ENCODE results near the gene YIF1A.
A peak's percentile ranks its signal among the peaks of the same experiment; 100 is the strongest.

The YIF1A gene

DNA sequence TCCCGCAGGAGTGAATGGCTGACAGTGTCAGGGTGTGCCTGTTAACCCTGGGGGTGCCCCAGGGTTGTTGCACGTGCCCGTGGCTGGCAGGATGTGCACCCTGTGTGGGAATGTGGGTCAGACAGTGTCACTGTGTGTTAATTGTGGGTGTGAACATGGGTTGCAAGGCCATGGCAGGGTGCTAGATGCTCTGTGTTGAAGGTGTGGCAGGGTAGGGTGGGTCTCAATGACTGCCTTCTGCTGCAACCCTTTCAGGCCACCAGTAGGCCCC is 39.0 kb upstream of the YIF1A start:
- Histone ChIP-seq H3K4me1 (ENCODE audit: insufficient read depth, poor library complexity, severe bottlenecking) (peaks cover 29% of the 10 kb centered on the region), H3K9me3 (ENCODE audit: severe bottlenecking) (no peaks in the 10 kb centered on the region), H3K36me3 (ENCODE audit: low read depth) (peaks cover 14% of the 10 kb centered on the region), H3K27me3 (ENCODE audit: insufficient read depth, poor library complexity, severe bottlenecking) (no peaks in the 10 kb centered on the region), H3K27ac (ENCODE audit: poor library complexity, severe bottlenecking) (peak overlapping the region; percentile 92), H3K4me3 (ENCODE audit: severe bottlenecking) (no peak overlapping the region)
- no peak for DNase-seq (ENCODE audit: low spot score)
- TF ChIP-seq, protein P1, sequence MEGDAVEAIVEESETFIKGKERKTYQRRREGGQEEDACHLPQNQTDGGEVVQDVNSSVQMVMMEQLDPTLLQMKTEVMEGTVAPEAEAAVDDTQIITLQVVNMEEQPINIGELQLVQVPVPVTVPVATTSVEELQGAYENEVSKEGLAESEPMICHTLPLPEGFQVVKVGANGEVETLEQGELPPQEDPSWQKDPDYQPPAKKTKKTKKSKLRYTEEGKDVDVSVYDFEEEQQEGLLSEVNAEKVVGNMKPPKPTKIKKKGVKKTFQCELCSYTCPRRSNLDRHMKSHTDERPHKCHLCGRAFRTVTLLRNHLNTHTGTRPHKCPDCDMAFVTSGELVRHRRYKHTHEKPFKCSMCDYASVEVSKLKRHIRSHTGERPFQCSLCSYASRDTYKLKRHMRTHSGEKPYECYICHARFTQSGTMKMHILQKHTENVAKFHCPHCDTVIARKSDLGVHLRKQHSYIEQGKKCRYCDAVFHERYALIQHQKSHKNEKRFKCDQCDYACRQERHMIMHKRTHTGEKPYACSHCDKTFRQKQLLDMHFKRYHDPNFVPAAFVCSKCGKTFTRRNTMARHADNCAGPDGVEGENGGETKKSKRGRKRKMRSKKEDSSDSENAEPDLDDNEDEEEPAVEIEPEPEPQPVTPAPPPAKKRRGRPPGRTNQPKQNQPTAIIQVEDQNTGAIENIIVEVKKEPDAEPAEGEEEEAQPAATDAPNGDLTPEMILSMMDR (IDR thresholded peaks at IDR 0.05; ENCODE audit: poor library complexity, severe bottlenecking) = no peak
- peak; percentile 24 for ATAC-seq (ENCODE audit: low read depth)

DNA sequence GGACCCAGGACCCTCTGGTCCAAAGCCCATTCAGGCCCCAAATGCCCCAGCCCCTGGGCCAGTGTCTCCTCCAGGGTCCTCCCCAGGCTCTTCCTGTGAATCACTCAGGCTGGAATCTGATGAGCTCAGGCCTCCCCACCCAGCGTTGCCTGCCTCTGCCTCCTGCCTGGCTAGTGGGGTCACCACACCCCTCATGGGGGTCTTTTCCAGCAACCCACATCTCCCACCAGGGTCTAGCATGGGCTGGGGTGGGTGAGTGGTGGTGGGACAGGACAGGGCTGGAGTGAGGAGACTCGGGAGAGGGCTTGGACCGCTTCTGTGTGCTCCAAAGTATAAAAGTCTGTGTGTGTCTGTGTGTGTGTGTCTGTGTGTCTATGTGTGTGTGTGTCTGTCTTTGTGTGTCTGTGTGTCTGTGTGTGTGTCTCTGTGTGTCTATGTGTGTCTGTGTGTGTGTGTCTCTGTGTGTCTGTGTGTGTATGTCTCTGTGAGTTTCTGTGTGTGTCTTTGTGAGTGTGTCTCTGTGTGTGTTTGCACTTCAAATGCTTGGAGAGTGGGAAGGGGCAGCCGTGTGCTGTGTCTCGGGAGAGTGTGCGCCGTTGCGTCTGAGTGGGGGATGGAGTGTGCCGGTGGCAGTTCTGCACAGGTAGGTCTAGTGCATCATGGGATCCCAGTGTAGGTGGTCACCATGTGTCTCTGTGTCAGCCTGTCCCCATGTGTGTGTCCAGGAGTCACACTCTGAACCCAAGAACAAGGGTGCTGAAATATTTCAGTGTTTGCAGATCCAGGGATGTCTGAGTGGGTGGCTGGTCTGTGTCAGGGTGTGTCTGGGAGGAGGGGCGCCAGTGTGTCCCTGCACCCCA is 38.5 kb upstream of the YIF1A start:
- no peak overlapping the region for H3K4me3 ChIP-seq (ENCODE audit: severe bottlenecking)
- DNase-seq (ENCODE audit: low spot score) = no peak

DNA sequence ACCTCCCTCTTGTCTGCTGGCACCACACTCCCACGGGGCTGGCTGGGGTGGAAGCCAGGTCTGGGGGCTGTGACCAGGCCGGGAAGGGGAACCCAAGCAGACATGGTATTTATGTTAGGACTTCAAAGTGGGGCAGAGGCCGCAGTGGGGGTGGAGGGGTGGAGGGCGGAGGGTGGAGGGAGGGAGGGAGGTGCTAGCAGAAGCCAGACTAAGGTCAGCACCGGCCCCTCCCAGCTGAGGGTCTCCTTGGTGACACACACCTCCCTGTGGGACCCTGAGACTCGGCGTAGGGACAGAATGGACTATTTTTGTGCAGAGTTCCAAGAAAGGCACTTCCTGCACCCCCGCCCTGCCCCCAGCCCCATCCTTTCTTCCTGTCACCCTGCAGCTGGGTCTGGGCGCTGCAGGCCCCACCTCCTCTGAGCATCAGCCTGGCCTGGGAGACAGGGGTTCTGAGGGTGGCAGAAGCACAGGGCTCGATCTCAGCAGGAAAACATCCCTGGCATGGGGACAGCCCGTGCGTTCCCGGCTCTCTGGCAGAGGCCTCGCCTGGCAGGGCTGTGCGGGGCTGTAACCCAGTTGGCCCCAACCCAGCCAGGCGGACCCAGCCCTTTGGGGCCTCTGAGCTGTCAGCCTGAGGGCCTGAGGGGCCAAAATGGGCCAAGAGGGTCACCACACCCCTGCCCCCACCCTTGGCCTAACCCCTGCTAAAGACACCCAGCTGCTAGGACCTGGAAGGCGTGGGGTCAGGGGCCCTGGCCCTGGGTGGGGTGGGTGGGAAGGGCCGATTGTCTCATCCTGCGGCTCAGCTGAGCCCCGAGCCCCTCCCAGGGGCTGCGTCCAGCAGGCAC is 37.5 kb upstream of the YIF1A start:
- no peak for DNase-seq (ENCODE audit: low spot score)
- Histone ChIP-seq H3K4me1 (ENCODE audit: insufficient read depth, poor library complexity, severe bottlenecking) (peaks cover 29% of the 10 kb centered on the region), H3K27me3 (ENCODE audit: insufficient read depth, poor library complexity, severe bottlenecking) (no peaks in the 10 kb centered on the region), H3K9me3 (ENCODE audit: severe bottlenecking) (no peaks in the 10 kb centered on the region), H3K4me3 (ENCODE audit: severe bottlenecking) (no peak overlapping the region), H3K36me3 (ENCODE audit: low read depth) (no peaks in the 10 kb centered on the region), H3K27ac (ENCODE audit: poor library complexity, severe bottlenecking) (peak overlapping the region; percentile 92)
- TF ChIP-seq, protein P1 (IDR thresholded peaks at IDR 0.05; ENCODE audit: poor library complexity, severe bottlenecking) = no peak
- ATAC-seq (ENCODE audit: low read depth) = peak; percentile 33

More for the DNA sequence above, 38.5 kb upstream of the YIF1A start:
- Histone ChIP-seq H3K27me3 (ENCODE audit: insufficient read depth, poor library complexity, severe bottlenecking) (no peaks in the 10 kb centered on the region), H3K27ac (ENCODE audit: poor library complexity, severe bottlenecking) (peak overlapping the region; percentile 92), H3K9me3 (ENCODE audit: severe bottlenecking) (no peaks in the 10 kb centered on the region), H3K4me1 (ENCODE audit: insufficient read depth, poor library complexity, severe bottlenecking) (peaks cover 29% of the 10 kb centered on the region), H3K36me3 (ENCODE audit: low read depth) (peaks cover 9% of the 10 kb centered on the region)
- ATAC-seq (ENCODE audit: low read depth) = peak; percentile 73
- TF ChIP-seq, protein P1 (IDR thresholded peaks at IDR 0.05; ENCODE audit: poor library complexity, severe bottlenecking) = no peak

DNA sequence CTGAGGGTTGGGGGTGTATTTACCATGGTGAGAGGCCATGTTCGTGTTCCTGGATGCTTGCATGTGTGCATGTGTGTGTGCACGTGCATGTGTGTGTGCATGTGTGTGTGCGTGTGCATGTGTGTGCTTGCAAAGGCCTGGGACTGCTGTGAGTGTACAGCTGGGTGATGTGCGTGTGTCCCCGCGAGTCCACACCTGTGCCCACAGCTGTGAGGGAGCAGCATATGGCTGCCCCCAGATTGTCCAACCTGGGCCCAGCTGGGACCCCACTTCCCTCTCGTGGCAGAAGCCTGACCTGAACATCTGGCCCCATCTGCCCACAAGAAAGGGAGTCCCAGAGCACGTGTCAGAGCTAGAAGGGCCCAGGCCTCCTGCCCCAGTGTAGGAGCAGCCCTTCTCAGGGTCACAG is 36.3 kb upstream of the YIF1A start:
- Histone ChIP-seq H3K27ac (ENCODE audit: poor library complexity, severe bottlenecking) (peak overlapping the region; percentile 92), H3K9me3 (ENCODE audit: severe bottlenecking) (no peaks in the 10 kb centered on the region), H3K4me1 (ENCODE audit: insufficient read depth, poor library complexity, severe bottlenecking) (peaks cover 29% of the 10 kb centered on the region), H3K27me3 (ENCODE audit: insufficient read depth, poor library complexity, severe bottlenecking) (no peaks in the 10 kb centered on the region), H3K4me3 (ENCODE audit: severe bottlenecking) (no peak overlapping the region), H3K36me3 (ENCODE audit: low read depth) (no peaks in the 10 kb centered on the region)
- TF ChIP-seq, protein P1 (IDR thresholded peaks at IDR 0.05; ENCODE audit: poor library complexity, severe bottlenecking) = no peak
- ATAC-seq (ENCODE audit: low read depth) = no peak
- DNase-seq (ENCODE audit: low spot score) = no peak

All from RWPE2 (cell line).